GM12874 (cell line): ENCODE measurements around the gene GOLT1A.

ENCODE experiments used
- TF ChIP-seq, protein P1 (sequence below): IDR thresholded peaks from 2 replicates; pipeline ENCODE4 v1.5.1; 2011; ENCODE audit warnings: low read depth, mild to moderate bottlenecking, control low read depth, low read length, moderate library complexity; ENCODE audit not compliant: insufficient read depth

The GOLT1A gene

DNA sequence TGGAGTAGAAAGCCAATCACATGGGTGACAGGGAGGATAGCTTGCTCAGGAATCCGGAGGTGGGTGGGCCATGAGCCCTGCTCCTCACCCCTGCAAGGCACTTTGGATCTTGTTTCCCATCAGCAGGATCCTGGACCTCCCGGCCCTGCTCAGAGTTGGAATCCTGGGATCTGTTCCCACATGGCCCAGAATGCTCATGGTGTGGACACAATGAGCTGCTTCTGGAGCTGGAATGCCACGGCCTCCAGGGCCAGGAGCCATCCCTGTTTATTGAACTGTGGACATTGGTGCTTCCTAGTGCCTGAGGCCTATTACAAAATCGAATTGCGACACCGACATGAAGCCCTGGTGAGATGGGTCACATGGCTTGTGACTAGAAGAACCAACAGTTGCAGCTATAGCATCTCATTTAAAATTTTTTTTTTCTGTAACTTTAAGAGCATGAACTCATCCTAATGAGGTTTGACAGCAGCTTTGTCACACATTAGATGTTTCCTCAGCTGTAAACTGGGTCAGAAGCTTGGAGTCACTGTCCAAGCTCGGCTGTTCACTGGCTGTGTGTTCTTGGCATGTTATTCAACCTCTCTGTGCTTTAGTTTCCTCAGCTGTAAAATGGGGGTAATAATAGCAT, 40.4 kb upstream of the GOLT1A start:
- TF ChIP-seq, protein P1, sequence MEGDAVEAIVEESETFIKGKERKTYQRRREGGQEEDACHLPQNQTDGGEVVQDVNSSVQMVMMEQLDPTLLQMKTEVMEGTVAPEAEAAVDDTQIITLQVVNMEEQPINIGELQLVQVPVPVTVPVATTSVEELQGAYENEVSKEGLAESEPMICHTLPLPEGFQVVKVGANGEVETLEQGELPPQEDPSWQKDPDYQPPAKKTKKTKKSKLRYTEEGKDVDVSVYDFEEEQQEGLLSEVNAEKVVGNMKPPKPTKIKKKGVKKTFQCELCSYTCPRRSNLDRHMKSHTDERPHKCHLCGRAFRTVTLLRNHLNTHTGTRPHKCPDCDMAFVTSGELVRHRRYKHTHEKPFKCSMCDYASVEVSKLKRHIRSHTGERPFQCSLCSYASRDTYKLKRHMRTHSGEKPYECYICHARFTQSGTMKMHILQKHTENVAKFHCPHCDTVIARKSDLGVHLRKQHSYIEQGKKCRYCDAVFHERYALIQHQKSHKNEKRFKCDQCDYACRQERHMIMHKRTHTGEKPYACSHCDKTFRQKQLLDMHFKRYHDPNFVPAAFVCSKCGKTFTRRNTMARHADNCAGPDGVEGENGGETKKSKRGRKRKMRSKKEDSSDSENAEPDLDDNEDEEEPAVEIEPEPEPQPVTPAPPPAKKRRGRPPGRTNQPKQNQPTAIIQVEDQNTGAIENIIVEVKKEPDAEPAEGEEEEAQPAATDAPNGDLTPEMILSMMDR, result no peak

DNA sequence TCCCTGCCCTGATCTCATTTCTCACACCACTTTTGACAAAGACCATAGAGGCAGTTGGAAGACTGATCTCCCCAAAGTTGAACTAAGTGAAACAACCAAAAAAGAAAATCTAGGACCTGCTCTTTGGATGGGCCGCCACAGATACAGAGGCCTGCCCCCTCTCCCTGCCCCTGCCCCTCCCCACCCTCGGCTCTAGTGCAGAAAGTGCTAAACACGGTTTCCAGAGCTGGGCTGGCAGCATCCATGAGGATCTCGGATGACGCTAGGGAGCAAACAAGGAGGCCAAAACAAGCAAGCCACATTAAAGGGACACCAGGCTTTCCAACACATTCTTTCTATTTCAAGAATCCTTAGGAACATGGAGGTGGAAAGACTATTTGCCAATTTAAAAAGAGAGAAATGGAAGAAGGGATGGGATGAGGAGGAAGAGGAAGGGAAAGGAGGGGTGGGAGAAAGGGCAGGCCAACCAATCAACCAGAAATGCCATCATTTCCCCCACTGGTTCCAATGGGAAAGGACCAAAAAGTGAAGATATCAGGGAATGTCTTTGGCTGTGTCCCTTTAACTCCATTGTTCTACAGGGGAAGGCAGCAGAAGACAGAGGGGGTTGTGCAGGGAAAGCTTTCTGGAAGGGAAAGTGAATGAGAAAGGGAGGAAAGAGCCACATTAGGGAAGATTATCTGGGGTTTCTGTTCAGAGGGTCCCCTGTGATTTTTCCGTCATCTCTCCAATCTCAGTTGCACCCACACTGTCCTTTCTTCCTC, 38.3 kb upstream of the GOLT1A start:
- TF ChIP-seq, protein P1, result no peak

DNA sequence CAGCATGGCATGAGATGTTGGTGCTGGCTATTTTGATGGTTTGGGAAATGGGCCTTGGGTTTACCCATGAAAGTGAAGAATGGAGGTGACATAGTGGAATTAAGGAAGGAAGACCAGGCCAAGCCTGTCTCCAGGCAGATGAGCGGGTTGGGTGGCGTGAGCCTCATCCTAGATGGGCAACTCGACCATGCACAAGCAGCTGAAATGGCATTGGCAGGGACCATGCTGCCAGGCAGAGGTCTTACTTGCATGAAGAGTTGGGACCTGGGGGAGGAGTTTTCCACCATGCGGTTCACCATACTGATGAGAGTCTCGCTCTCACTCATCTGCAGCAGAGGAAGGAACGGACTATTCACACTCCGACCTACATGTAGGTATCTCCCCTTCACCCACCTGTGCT, 37.5 kb upstream of the GOLT1A start:
- TF ChIP-seq, protein P1, result no peak

DNA sequence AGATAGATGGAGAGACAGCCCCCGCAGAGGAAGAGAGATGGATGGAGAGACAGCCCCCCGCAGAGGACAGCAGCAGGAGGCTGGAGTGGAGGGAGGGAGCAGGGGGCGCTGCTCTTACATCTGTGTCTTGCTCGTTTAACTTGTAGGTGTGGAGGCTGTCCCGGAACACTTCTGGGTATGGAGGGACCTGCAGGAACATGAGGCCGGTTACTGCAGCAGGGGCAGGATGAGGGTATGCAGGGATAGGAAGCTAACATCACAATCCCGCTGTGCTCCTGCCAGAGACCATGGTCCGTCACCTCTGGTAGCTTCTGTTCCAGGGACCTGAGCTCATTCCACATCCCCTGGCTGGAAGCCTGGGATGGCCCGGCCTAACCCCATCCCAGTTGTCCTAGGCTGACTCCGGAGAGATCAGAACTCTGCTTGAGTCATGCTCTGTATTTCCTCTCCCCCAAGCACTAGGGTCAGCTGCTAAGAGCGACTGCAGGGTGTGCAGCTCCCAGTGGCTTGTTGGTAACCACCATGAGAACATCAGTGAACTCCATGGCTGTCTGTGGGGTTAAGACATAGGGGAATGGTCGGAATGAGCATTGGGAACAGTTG, 36.7 kb upstream of the GOLT1A start:
- TF ChIP-seq, protein P1, result no peak

DNA sequence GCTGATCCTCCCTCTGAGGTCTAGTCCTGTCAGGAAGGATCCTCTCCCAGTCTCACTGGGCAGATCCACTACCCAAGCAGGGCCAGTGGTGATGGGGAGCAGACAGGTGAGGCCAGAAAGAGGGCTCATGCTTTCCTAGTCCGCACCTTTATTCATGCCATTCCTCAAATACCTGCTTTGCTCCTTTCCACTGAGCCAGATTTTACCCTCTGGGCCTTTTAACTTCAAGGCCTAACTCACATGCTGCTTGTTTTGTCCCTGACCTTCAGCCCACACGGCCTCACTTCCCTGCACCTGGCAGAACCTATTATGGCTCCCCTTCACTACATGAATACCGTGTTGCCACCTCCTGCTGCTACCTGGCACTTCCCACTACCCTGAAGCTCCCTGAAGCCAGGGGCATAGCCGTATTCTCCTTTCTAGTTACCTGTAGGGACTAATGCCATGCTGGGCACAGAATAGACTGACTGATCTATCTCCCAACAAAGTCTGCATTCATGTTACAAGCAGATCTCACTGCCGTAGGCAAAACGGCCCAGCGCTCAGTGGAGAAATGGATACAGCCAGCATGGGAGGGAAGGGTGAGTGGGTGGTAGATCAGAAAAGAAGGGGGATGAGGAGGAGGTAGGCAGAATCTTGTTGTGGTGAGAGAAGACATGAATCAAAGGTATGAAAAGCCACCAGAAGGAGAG, 36.1 kb upstream of the GOLT1A start:
- TF ChIP-seq, protein P1, result no peak

DNA sequence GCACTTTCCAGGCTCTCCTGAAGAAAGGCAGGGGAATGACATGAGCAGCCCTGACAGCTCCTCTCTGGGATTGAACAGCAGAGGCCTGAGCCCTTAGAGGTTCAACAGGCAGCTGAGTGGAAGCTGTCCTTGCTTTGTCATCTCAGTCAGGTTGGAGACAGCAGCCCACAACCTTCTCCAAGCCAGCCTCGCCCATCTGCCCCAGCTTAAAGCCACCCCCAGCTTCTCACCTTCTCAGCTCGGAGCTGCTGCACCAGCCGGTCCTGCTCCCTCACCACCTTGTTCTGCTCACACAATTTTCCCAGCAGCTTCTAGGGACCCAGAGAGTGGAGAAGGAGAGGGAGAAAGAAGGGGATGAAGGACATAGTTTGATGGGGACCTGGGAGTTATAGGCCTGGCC, 35.2 kb upstream of the GOLT1A start:
- TF ChIP-seq, protein P1, result no peak

DNA sequence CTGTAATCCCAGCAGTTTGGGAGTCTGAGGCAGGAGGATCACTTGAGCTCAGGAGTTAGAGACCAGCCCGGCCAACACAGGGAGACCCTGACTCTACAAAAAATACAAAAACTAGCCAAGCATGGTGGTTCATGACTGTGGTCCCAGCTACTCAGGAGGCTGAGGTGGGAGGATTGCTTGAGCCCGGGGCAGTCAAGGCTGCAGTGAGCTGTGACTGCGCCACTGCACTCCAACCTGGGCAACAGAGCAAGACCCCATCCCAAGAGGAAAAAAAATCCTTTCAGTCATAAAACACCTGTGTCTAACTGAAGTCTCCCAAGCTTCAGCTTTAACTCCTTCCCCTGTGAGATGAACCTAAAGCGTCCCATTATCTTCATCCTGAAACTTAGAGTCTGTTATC, 33.1 kb upstream of the GOLT1A start:
- TF ChIP-seq, protein P1, result no peak
